Measurements from ENCODE around the gene PER1. TPM values are rescaled to one million over a fixed set of nuclear protein-coding genes. Genes with fewer than 3 reads are reported as not detected.

Gene PER1
- total RNA-seq, 1 experiment from 2014 or later, result 87.6 TPM

- no peaks in the 10 kb centered on the region for H3K27me3 ChIP-seq (ENCODE audit: insufficient read depth, low read length)
- RAD21 ChIA-PET (ENCODE audit: low non-redundant PET in 1 of 2, low total read pairs in 2 of 2, uncharacterized antibody in 2 of 2, unreplicated experiment in 2 of 2), result interaction anchor here (0.6 to 1.2 kb wide), 2 partner anchors 49 to 93 kb away, joined by 3 read pairs; no protein-coding TSS in a partner anchor
- peaks cover 3% of the 10 kb centered on the region; the same call in 1 of the 2 replicates for H4K20me1 ChIP-seq (ENCODE audit: insufficient read depth)
- peak overlapping the region; percentile 57 for H3K27ac ChIP-seq (ENCODE audit: low read depth, low read length)
- H3K9me2 ChIP-seq (ENCODE audit: insufficient read depth), result no peaks in the 10 kb centered on the region
- peaks cover 30 to 81% of the 10 kb centered on the region in 2 experiments for H3K4me1 ChIP-seq (ENCODE audit: control insufficient read depth in 1 of 2, insufficient read depth in 2 of 2, low read length in 2 of 2)
- peak overlapping the region; percentile 52 to 61 for H3K4me3 ChIP-seq (replicated peaks in 1 of 2; ENCODE audit: low read depth in 1 of 2, low read length in 2 of 2)
- TF ChIP-seq EGR1 (IDR thresholded peaks at IDR 0.05; ENCODE audit: low read depth) (no peak), CTCF (IDR thresholded peaks at IDR 0.05 in 2 of 3, conservative IDR thresholded peaks at IDR 0.05 in 1 of 3; ENCODE audit: borderline replicate concordance in 1 of 3, insufficient read depth in 1 of 3, low read depth in 2 of 3, low read length in 2 of 3) (peak; percentile 59 to 70 (median 60); a peak in 5 of 6 replicates), SRF (IDR thresholded peaks at IDR 0.05; ENCODE audit: low read depth) (no peak), REST (IDR thresholded peaks at IDR 0.05; ENCODE audit: low read depth) (no peak), JUND (IDR thresholded peaks at IDR 0.05) (no peak), POLR2A (IDR thresholded peaks at IDR 0.05; ENCODE audit: borderline replicate concordance, extremely low read depth, insufficient read depth, insufficient read length) (no peak), ZFX (IDR thresholded peaks at IDR 0.05) (peak; percentile 45; the same call in 1 of the 2 replicates), ZNF274 (IDR thresholded peaks at IDR 0.05; ENCODE audit: low read depth, low read length) (no peak), YY1 (IDR thresholded peaks at IDR 0.05; ENCODE audit: extremely low read depth, insufficient replicate concordance, low read depth, low read length) (no peak), TCF7L2 (IDR thresholded peaks at IDR 0.05; ENCODE audit: borderline replicate concordance, extremely low read depth, insufficient read depth, insufficient read length) (peak; percentile 38), POLR2AphosphoS5 (IDR thresholded peaks at IDR 0.05; ENCODE audit: low read depth, low read length) (no peak), RAD21 (IDR thresholded peaks at IDR 0.05; ENCODE audit: low read depth) (peak; percentile 91), EZH2 (IDR thresholded peaks at IDR 0.05) (no peak), ELF1 (IDR thresholded peaks at IDR 0.05; ENCODE audit: borderline replicate concordance, low read depth) (no peak), MAX (IDR thresholded peaks at IDR 0.05) (no peak), SP1 (IDR thresholded peaks at IDR 0.05; ENCODE audit: low read depth) (no peak), CBX3 (IDR thresholded peaks at IDR 0.05; ENCODE audit: low read depth) (no peak), CEBPB (IDR thresholded peaks at IDR 0.05; ENCODE audit: low read depth) (no peak)
- no TSS peak for BruUV-seq (replicated peaks)
- no peaks in the 10 kb centered on the region for H3K79me2 ChIP-seq (ENCODE audit: insufficient read depth, low read length)
- peak overlapping the region; percentile 92 for H3K4me2 ChIP-seq (ENCODE audit: low read length)
- peak; percentile 43 for ATAC-seq
- CTCF ChIA-PET, result interaction anchor here (0.6 to 1.1 kb wide), 7 partner anchors 11 to 624 kb away, joined by 3 to 5 read pairs (median 3); no protein-coding TSS in a partner anchor
- H2AFZ ChIP-seq (ENCODE audit: low read depth, low read length, poor library complexity, severe bottlenecking), result peak overlapping the region; percentile 66
- POLR2A ChIA-PET, result interaction anchor here (0.6 to 2.5 kb wide), 5 partner anchors 11 to 182 kb away, joined by 3 to 13 read pairs (median 4); partner anchors contain the start of gene SLC25A35
- peak overlapping the region; percentile 51 for H3K9ac ChIP-seq (ENCODE audit: low read length)
- no peaks in the 10 kb centered on the region for H3K9me3 ChIP-seq (ENCODE audit: control insufficient read depth in 1 of 2, insufficient read depth in 1 of 2, low read depth in 1 of 2, low read length in 2 of 2)
- peak; percentile 51 for DNase-seq (ENCODE audit: low read depth, low spot score)
- intact Hi-C loops (cut with micrococcal nuclease), result loop anchor here (2.0 to 10.0 kb wide), 3 partner anchors 17 to 263 kb away; partner anchors contain the start of gene RPL26
- no peaks in the 10 kb centered on the region for H3K36me3 ChIP-seq (ENCODE audit: control insufficient read depth in 1 of 2, insufficient read depth in 2 of 2, low read length in 2 of 2)
Measured at GRCh38 chr17:8121681-8122421, 30.4 kb downstream of the PER1 start.
